ENCODE data around the gene FCSK. TPM values are rescaled to one million over a fixed set of nuclear protein-coding genes. Genes with fewer than 3 reads are reported as not detected.

Gene FCSK
- total and polyA plus RNA-seq, 8 donors = 11.0 to 20.7 (median 15.3) TPM

DNA sequence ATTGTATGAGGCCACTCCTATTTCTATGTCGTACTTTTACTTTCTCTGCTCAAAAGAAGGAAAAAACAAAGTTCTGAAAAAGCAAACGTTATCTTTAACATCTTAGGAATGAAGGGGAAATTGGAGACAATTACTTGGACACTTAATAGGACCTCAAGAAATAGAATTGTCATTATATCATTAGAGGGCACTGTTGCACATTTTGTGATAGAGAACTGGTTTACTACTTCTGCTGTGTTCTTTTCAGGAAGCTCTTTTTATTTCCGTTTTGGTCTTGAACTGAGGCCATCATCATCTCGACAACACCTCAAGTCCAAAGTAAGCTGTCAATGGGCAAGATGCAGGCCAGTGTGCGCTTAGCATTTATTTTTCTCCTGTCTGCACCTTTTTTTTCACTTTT is 54.4 kb downstream of the FCSK start:
- no peaks in the 10 kb centered on the region for H3K9me3 ChIP-seq
- no peak for DNase-seq
- no peaks in the 10 kb centered on the region for H3K4me1 ChIP-seq
- no peak for ATAC-seq
- no peak overlapping the region for H3K4me3 ChIP-seq
- intact Hi-C loops (cut with DNase I) = no loop called here
- peaks cover 0 to 91% of the 10 kb centered on the region in 2 donors for H3K36me3 ChIP-seq
- H3K27me3 ChIP-seq = no peaks in the 10 kb centered on the region
- H3K27ac ChIP-seq = peak overlapping the region in 1 of 2 donors; percentile 23
- TF ChIP-seq, protein P1, sequence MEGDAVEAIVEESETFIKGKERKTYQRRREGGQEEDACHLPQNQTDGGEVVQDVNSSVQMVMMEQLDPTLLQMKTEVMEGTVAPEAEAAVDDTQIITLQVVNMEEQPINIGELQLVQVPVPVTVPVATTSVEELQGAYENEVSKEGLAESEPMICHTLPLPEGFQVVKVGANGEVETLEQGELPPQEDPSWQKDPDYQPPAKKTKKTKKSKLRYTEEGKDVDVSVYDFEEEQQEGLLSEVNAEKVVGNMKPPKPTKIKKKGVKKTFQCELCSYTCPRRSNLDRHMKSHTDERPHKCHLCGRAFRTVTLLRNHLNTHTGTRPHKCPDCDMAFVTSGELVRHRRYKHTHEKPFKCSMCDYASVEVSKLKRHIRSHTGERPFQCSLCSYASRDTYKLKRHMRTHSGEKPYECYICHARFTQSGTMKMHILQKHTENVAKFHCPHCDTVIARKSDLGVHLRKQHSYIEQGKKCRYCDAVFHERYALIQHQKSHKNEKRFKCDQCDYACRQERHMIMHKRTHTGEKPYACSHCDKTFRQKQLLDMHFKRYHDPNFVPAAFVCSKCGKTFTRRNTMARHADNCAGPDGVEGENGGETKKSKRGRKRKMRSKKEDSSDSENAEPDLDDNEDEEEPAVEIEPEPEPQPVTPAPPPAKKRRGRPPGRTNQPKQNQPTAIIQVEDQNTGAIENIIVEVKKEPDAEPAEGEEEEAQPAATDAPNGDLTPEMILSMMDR (IDR thresholded peaks at IDR 0.05) = no peak

DNA sequence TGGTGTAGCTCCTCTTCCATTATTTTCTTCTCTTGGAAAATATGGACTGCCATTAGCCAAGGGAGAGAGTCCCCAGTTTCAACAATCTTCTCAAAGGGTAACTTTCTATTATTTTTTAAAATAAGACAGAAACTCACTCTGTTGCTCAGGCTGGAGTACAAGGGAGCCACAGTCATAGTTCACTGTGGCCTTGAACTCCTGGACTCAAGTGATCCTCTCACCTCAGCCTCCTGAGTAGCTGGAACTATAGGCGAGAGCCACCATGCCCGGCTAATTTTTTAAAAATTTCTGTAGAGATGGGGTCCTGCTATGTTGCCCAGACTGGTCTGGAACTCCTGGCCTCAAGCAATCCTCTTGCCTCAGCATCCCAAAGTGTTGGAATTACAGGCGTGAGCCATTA is 55.8 kb downstream of the FCSK start:
- no peak for ATAC-seq
- intact Hi-C loops (cut with DNase I) = no loop called here
- Histone ChIP-seq H3K4me1 (no peaks in the 10 kb centered on the region), H3K4me3 (no peak overlapping the region), H3K9me3 (no peaks in the 10 kb centered on the region), H3K27ac (no peak overlapping the region), H3K36me3 (peaks cover 0 to 99% of the 10 kb centered on the region in 2 donors), H3K27me3 (no peaks in the 10 kb centered on the region)
- no peak for DNase-seq
- TF ChIP-seq, protein P1 (IDR thresholded peaks at IDR 0.05) = no peak

DNA sequence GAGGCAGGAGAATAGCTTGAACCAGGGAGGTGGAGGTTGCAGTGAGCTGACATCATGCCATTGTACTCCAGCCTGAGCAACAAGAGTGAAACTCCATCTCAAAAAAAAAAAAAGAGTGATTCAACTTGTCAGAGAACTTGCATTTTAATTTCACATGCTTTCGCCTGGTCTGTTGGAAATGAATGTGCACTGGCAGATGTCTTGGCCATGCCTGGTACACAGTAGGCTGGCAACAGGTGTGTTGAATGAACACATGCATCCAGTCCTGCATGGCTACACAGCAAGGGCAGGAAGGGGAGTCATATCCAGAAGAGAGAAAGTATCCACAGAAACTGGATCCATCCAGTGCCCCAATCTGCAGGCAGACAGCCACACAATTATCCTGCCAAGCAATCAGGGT is 57.4 kb downstream of the FCSK start:
- no peak overlapping the region for H3K27ac ChIP-seq
- no peak overlapping the region for H3K4me3 ChIP-seq
- intact Hi-C loops (cut with DNase I) = no loop called here
- no peaks in the 10 kb centered on the region for H3K27me3 ChIP-seq
- no peaks in the 10 kb centered on the region for H3K4me1 ChIP-seq
- peaks cover 0 to 100% of the 10 kb centered on the region in 2 donors for H3K36me3 ChIP-seq
- H3K9me3 ChIP-seq = no peaks in the 10 kb centered on the region
- no peak for DNase-seq
- no peak for ATAC-seq
- TF ChIP-seq, protein P1 (IDR thresholded peaks at IDR 0.05) = no peak

DNA sequence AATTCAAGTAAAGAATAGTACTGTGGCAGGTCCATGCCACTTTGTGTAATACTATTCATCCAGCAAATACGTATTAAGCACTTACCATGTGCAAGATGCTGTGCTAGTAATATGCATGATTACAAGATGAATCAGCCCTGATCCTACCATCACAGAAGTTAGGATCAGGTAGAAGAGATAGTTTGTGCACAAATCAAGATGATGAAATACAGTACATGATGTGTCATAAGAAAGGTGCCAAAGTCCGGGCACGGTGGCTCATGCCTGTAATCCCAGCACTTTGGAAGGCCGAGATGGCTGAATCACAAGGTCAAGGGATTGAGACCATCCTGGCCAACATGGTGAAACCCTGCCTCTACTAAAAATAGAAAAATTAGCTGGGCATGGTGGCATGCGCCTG is 58.1 kb downstream of the FCSK start:
- Histone ChIP-seq H3K9me3 (no peaks in the 10 kb centered on the region), H3K36me3 (peaks cover 0 to 100% of the 10 kb centered on the region in 2 donors), H3K27ac (no peak overlapping the region), H3K27me3 (no peaks in the 10 kb centered on the region), H3K4me1 (no peaks in the 10 kb centered on the region), H3K4me3 (no peak overlapping the region)
- ATAC-seq = no peak
- no peak for DNase-seq
- intact Hi-C loops (cut with DNase I) = no loop called here
- TF ChIP-seq, protein P1 (IDR thresholded peaks at IDR 0.05) = no peak

DNA sequence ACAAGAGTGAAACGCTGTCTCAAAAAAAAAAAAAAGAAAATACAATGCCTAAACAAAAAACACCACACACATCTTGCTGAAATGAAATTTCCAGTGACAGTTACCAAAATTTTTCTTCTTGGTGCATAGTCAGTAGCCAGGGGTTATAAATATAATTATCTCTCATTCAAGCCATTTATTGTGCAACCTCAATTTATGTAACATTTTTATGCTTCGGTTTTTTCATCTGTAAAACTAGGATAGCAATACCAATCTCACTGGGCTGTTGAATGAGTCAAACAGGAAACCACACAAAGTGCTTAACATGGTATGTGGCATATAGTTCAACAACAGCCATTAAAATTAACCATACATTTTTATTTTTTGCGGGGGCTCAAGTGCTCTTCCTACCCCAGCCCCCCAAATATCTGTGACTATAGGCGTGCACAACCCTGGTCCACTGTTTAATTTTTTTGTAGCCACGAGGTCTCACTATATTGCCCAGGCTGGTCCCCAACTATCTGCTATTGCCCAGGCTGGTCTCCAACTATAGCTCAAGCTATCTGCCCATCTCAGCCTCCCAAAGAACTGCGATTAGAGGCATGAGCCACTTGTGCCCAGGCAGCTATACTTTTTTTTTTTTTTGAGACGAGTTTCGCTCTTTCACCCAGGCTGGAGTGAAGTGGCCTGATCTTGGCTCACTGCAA is 66.4 kb downstream of the FCSK start:
- H3K4me1 ChIP-seq = peaks cover 15 to 41% of the 10 kb centered on the region in 2 donors
- H3K27ac ChIP-seq = no peak overlapping the region
- H3K36me3 ChIP-seq = peaks cover 0 to 31% of the 10 kb centered on the region in 2 donors
- no peaks in the 10 kb centered on the region for H3K27me3 ChIP-seq
- H3K4me3 ChIP-seq = no peak overlapping the region
- intact Hi-C loops (cut with DNase I) = no loop called here
- DNase-seq = no peak
- TF ChIP-seq, protein P1 (IDR thresholded peaks at IDR 0.05) = no peak
- no peaks in the 10 kb centered on the region for H3K9me3 ChIP-seq
- no peak for ATAC-seq
